ENCODE measurements around the gene MTMR6.

The MTMR6 gene

GRCh38 chr13:25276748-25277147, 10.5 kb downstream of the MTMR6 start:
- DNase-seq (ENCODE audit: low read depth): no peak

GRCh38 chr13:25268561-25268960, 18.7 kb downstream of the MTMR6 start:
- DNase-seq (ENCODE audit: low read depth): no peak

- no peak for DNase-seq (ENCODE audit: low read depth)
These were observed 19.6 kb downstream of the MTMR6 start for GRCh38 chr13:25267715-25268114.

- no peak for DNase-seq (ENCODE audit: low read depth)
These were observed 20.6 kb downstream of the MTMR6 start for GRCh38 chr13:25266706-25267105.

- DNase-seq (ENCODE audit: low read depth): no peak
These were observed 25.0 kb downstream of the MTMR6 start for GRCh38 chr13:25262261-25262660.

- no peak for DNase-seq (ENCODE audit: low read depth)
These were observed 33.6 kb downstream of the MTMR6 start for GRCh38 chr13:25253702-25254101.

GRCh38 chr13:25252752-25253151, 34.5 kb downstream of the MTMR6 start:
- DNase-seq (ENCODE audit: low read depth): no peak

- DNase-seq (ENCODE audit: low read depth): no peak
These were observed 35.1 kb downstream of the MTMR6 start for GRCh38 chr13:25252225-25252624.

- peak; percentile 13 for DNase-seq (ENCODE audit: low read depth)
These were observed 38.2 kb downstream of the MTMR6 start for GRCh38 chr13:25249001-25249543.

- no peak for DNase-seq (ENCODE audit: low read depth)
These were observed 39.2 kb downstream of the MTMR6 start for GRCh38 chr13:25248071-25248470.

- no peak for DNase-seq (ENCODE audit: low read depth)
These were observed 39.9 kb downstream of the MTMR6 start for GRCh38 chr13:25247360-25247759.

GRCh38 chr13:25244123-25244522, 43.2 kb downstream of the MTMR6 start:
- DNase-seq (ENCODE audit: low read depth): no peak

- no peak for DNase-seq (ENCODE audit: low read depth)
These were observed 44.3 kb downstream of the MTMR6 start for GRCh38 chr13:25242956-25243355.

GRCh38 chr13:25241007-25241406, 46.3 kb downstream of the MTMR6 start:
- no peak for DNase-seq (ENCODE audit: low read depth)

GRCh38 chr13:25237083-25237482, 50.2 kb downstream of the MTMR6 start:
- DNase-seq (ENCODE audit: low read depth): no peak

GRCh38 chr13:25233861-25234260, 53.4 kb downstream of the MTMR6 start:
- DNase-seq (ENCODE audit: low read depth): no peak

- no peak for DNase-seq (ENCODE audit: low read depth)
These were observed 54.3 kb downstream of the MTMR6 start for GRCh38 chr13:25232937-25233515.

GRCh38 chr13:25231517-25231916, 55.8 kb downstream of the MTMR6 start:
- DNase-seq (ENCODE audit: low read depth): no peak

GRCh38 chr13:25227690-25228089, 59.6 kb downstream of the MTMR6 start:
- DNase-seq (ENCODE audit: low read depth): no peak

GRCh38 chr13:25225970-25226369, 61.3 kb downstream of the MTMR6 start:
- no peak for DNase-seq (ENCODE audit: low read depth)

- no peak for DNase-seq (ENCODE audit: low read depth)
These were observed 63.1 kb downstream of the MTMR6 start for GRCh38 chr13:25224151-25224550.

GRCh38 chr13:25222740-25223139, 64.5 kb downstream of the MTMR6 start:
- no peak for DNase-seq (ENCODE audit: low read depth)

- no peak for DNase-seq (ENCODE audit: low read depth)
These were observed 69.3 kb downstream of the MTMR6 start for GRCh38 chr13:25218019-25218418.

Data from GM04503 (cell line).